Kasumi-1 (cell line): Measurements from ENCODE around the gene SSH3.
A peak's percentile ranks its signal among the peaks of the same experiment; 100 is the strongest.

Experiments used
- DNase-seq, 2 experiments: peaks; one replicate each; lab custom pipeline; 2025; lab: John Stamatoyannopoulos, UW

SSH3 gene

DNA sequence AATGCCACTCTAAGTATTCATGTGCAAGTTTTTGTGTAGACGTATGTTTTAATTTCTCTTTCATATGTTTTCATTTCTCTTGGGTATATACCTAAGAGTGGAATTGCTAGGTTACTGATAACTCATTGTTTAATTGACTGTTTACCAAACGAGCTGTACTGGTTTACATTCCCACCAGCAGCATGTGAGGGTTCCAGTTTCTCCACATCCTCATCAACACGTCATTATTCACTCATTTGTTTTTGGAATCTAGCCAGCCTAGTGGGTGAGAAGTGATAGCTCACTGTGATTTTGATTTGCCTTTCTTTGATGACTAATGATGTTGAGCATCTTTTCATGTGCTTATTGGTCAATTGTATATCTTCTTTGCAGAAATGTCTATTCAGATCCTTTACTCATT, 10.2 kb upstream of the SSH3 start:
- no peak for DNase-seq

- DNase-seq: no peak
Measured at GRCh38 chr11:67295846-67296245, 7.5 kb upstream of the SSH3 start.

- DNase-seq: no peak
Measured at GRCh38 chr11:67298786-67299185, 4.5 kb upstream of the SSH3 start.

GRCh38 chr11:67299471-67300191, 3.7 kb upstream of the SSH3 start:
- DNase-seq: no peak

GRCh38 chr11:67300256-67300755, 3.0 kb upstream of the SSH3 start:
- no peak for DNase-seq

GRCh38 chr11:67300756-67301312, 2.5 kb upstream of the SSH3 start:
- DNase-seq: no peak

GRCh38 chr11:67301313-67301921, 1.9 kb upstream of the SSH3 start:
- DNase-seq: no peak

DNA sequence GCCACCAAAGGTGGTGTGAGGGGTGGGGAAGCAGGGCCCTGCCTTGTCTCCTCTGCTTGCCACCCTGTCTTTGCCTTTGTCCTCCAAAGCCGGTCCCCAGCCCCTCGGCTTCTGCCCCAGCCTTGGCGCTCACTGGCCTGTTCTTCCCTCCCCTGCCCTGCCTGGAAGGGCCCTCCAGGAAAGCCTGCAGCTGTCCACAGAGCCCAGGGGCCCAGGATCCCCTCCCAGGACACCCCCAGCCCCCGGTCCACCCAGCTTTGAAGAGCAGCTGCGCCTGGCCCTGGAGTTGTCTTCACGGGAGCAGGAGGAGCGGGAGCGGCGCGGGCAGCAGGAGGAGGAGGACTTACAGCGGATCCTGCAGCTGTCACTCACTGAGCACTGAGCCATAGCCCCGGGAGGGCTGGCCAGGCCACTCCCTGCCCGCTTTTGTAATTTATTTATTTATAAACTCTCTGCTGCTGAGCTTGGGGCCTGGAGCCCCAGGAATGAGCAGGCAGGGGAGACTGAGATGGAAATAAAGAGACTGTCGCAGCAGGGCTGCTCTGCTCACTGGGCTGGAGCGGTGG, 1.3 kb upstream of the SSH3 start:
- DNase-seq: no peak

DNA sequence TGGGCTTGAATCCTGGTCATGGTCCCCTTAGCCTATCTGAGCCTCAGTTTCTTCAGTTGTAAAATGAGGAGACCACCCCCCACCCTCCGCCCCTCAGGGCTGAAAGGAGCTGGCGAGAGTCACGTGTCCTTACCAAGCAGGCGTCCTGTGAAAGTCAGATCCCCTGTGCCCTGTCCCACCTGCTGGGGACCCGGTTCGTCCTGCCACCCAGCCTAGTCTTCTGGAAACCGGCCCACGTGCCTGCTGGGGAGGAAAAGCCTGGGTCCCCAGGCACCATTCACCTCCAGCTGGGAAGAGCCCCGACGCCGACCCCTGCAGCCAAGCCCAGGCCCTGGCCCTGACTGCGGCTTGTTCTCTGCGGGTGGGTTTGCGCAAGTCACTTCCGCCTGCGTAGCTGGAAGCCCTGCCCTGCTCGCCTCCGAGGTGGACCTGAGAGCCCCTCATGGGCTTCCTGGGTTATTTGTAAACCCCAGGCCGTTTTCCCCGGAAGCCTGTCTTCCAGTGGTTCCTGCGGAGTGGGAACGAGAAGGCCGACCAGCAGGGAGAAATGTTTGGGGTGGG, 679 bp upstream of the SSH3 start:
- peak; percentile 44 to 55 for DNase-seq

DNA sequence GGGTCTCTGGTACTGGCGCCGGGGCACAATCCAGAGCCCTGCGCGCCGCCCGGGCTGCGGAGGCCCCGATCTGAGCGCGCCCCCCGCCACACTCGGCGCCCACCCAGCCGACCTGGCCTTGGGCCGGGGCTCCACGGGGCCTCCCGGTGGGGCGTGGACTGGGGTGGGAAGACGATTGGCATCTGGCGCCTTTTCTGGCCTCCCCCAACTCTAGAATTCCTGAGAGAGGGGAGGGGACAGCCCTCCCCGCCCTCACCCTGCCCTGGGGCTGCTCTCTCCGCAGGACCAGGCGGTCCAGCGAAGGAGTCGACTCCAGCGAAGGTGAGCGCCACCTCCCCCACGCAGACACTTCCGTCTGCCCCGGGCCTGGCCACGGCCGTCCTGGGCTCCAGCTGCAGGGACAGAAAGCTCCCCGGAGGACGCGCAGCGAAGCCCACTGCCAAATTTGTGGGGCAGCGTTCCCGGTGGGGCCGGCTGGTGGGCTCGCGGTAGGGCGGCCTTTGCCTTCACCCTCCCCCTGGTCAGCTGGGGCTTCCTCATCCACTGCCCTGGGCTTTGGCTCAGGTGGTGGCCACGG, 593 bp downstream of the SSH3 start:
- no peak for DNase-seq

- DNase-seq: no peak
Measured at GRCh38 chr11:67304511-67305113, 1.3 kb downstream of the SSH3 start.

DNA sequence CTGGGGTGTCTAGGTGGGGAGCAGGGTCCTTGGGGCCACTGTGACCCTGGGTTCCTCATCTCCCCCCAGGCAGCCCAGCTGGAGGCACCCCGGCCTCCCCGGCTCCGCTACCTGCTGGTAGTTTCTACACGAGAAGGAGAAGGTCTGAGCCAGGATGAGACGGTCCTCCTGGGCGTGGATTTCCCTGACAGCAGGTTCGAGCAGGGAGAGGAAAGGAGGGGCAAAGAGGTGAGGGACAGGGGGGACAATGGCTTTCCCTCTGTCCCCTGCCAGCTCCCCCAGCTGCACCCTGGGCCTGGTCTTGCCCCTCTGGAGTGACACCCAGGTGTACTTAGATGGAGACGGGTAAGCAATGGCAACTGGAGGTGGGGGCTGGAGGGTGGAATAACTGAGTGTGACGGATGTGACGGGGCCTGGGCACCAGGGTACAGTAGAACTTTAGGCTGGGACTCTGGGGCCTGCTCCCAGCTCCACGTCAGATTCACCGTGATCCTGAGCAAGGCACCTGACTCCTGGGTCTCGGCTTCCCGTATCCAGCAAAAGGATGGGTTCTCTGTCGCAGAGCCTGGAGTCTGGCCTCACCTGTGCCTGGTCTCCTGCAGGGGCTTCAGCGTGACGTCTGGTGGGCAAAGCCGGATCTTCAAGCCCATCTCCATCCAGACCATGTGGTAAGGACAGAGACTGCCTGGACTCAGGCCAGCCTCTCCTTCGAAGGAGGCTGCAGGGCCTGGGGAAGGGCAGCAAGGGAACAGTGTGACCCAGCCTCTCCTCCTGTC, 3.6 kb downstream of the SSH3 start:
- DNase-seq: no peak

GRCh38 chr11:67307545-67308001, 4.2 kb downstream of the SSH3 start:
- DNase-seq: no peak

GRCh38 chr11:67308031-67308866, 4.9 kb downstream of the SSH3 start:
- no peak for DNase-seq

DNA sequence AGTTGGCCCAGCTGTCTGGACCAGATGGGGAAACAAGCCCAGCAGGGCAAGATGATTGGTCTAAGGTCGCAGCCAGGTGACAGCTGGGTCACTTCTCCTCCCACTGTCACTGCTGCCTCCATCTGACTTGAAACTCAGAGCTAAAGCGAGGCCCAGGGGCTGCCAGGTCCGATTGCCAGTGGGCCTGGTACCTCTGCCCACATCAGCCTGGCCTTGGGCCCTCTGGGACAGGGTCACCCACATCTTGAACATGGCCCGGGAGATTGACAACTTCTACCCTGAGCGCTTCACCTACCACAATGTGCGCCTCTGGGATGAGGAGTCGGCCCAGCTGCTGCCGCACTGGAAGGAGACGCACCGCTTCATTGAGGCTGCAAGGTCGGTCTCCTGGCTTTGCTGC, 5.8 kb downstream of the SSH3 start:
- no peak for DNase-seq

- DNase-seq: no peak
Measured at GRCh38 chr11:67309661-67310061, 6.3 kb downstream of the SSH3 start.

GRCh38 chr11:67310246-67311050, 7.1 kb downstream of the SSH3 start:
- DNase-seq: no peak

DNA sequence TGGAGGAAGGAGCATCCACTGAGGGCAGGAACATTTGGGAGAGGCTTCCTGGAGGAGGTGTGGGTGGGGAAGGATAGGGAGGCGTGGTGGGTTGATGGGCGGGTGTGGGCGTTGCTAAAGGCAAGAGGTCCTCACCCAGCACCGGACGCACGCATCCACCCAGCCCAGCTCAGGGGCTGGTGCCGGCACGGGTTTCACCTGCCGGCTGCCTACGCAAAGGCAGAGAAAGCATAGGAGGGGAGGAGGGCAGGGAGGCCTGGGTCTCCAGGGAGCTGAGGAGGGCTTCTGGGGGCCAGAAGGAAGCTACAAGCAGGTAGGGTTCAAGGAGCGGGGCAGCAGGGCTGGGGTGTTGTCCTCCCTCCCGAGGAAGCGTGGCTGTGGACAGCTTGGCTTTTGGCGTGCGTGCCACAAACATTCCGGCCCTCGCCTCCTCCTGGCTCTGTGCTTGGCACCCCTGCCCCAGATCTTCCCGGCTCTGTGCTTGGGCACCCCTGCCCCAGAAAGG, 7.8 kb downstream of the SSH3 start:
- DNase-seq: no peak

GRCh38 chr11:67311556-67312082, 8.3 kb downstream of the SSH3 start:
- no peak for DNase-seq
